ENCODE results near the gene ELAVL2. TPM values are rescaled to one million over a fixed set of nuclear protein-coding genes. Genes with fewer than 3 reads are reported as not detected.

Gene ELAVL2
- total and polyA plus RNA-seq, 12 donors = under 0.01 to 0.64 (median 0.11) TPM; not detected in 5

- no peak for TF ChIP-seq CTCF (IDR thresholded peaks at IDR 0.05)
- 56 to 64% methylated on average over 10 of the region's 10 CpGs for WGBS, 2 donors
- Histone ChIP-seq H3K27ac (no peak overlapping the region), H3K9me3 (no peaks in the 10 kb centered on the region), H3K4me1 (no peaks in the 10 kb centered on the region), H3K36me3 (no peaks in the 10 kb centered on the region), H3K4me3 (no peak overlapping the region), H3K27me3 (no peaks in the 10 kb centered on the region)
- intact Hi-C loops (cut with DNase I) = loop anchor here in 1 of 10 donors (10.0 kb wide), 1 partner anchor 66 kb away; no protein-coding TSS in a partner anchor
- DNase-seq (no peak), ATAC-seq (peak in 1 of 8 donors; percentile 62)
Measured at GRCh38 chr9:23658376-23659258, 167.4 kb downstream of the ELAVL2 start.

- no peaks in the 10 kb centered on the region for H3K4me1 ChIP-seq
- ATAC-seq = no peak
- H3K36me3 ChIP-seq = no peaks in the 10 kb centered on the region
- TF ChIP-seq CTCF (IDR thresholded peaks at IDR 0.05) = no peak
- 92 to 93% methylated on average over 5 of the region's 5 CpGs for WGBS, 2 donors
- H3K27ac ChIP-seq = no peak overlapping the region
- no peak for DNase-seq
- no peaks in the 10 kb centered on the region for H3K9me3 ChIP-seq
- no peak overlapping the region for H3K4me3 ChIP-seq
- intact Hi-C loops (cut with DNase I) = loop anchor here in 1 of 10 donors (10.0 kb wide), 1 partner anchor 74 kb away; no protein-coding TSS in a partner anchor
- H3K27me3 ChIP-seq = no peaks in the 10 kb centered on the region
Measured at GRCh38 chr9:23651051-23651450, 175.0 kb downstream of the ELAVL2 start.

- Histone ChIP-seq H3K4me3 (no peak overlapping the region), H3K36me3 (no peaks in the 10 kb centered on the region), H3K9me3 (no peaks in the 10 kb centered on the region), H3K27me3 (no peaks in the 10 kb centered on the region), H3K4me1 (no peaks in the 10 kb centered on the region), H3K27ac (no peak overlapping the region)
- intact Hi-C loops (cut with DNase I) = no loop called here
- WGBS, 2 donors = 48 to 90% methylated on average over 2 of the region's 2 CpGs
- ATAC-seq (no peak), DNase-seq (no peak)
- TF ChIP-seq CTCF (IDR thresholded peaks at IDR 0.05) = no peak
Measured at GRCh38 chr9:23648651-23649050, 177.4 kb downstream of the ELAVL2 start.

- Histone ChIP-seq H3K27me3 (no peaks in the 10 kb centered on the region), H3K9me3 (no peaks in the 10 kb centered on the region), H3K4me3 (no peak overlapping the region), H3K36me3 (no peaks in the 10 kb centered on the region), H3K27ac (no peak overlapping the region), H3K4me1 (no peaks in the 10 kb centered on the region)
- ATAC-seq = no peak
- TF ChIP-seq CTCF (IDR thresholded peaks at IDR 0.05) = no peak
- 90 to 92% methylated on average over 4 of the region's 4 CpGs for WGBS, 2 donors
- intact Hi-C loops (cut with DNase I) = no loop called here
- DNase-seq = no peak
Measured at GRCh38 chr9:23644896-23645295, 181.1 kb downstream of the ELAVL2 start.

Measured in heart right ventricle (tissue), 16 donors.